ENCODE results near the gene CDKAL1. TPM values are rescaled to one million over a fixed set of nuclear protein-coding genes. Genes with fewer than 3 reads are reported as not detected.

CDKAL1 gene
- total RNA-seq, 2 donors from 2014 or later = 23.5 to 26.4 TPM

DNA sequence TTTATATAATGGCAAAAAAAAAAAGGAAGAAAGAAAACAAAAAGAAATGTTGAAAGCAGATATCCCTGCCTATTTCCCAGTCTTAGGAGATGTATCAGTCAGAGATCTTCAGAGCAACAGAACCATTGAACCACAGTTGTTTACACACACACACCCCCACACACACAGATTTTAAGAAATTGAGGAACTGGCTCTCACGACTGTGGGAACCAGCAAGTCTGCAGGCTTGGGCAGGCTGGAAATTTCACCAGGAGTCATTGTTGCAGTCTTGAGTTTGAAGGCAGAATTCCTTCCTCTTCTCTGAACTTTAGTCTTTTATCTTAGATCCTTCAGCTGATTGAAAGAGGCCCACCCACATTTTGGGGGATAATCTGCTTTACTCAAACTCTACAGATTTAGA lies 380.9 kb downstream of the CDKAL1 start:
- peaks cover 19% of the 10 kb centered on the region for H3K9me3 ChIP-seq (ENCODE audit: control insufficient read depth, low read length)
- Mint-ChIP-seq H3K27me3 (ENCODE audit: insufficient read depth) (no peaks in the 10 kb centered on the region), H3K36me3 (ENCODE audit: low read depth) (peaks cover 20% of the 10 kb centered on the region), H3K4me1 (peaks cover 9% of the 10 kb centered on the region), H3K4me3 (no peak overlapping the region), H3K9me3 (peaks cover 30% of the 10 kb centered on the region), H3K27ac (no peak overlapping the region)
- H3K4me1 ChIP-seq (ENCODE audit: control insufficient read depth, insufficient read depth, low read length) = peaks cover 2% of the 10 kb centered on the region
- H3K27ac ChIP-seq (ENCODE audit: low read depth, low read length) = no peak overlapping the region
- H3K9ac ChIP-seq (ENCODE audit: extremely low read depth, low read length, poor library complexity, severe bottlenecking) = no peak overlapping the region
- TF ChIP-seq, protein P1, sequence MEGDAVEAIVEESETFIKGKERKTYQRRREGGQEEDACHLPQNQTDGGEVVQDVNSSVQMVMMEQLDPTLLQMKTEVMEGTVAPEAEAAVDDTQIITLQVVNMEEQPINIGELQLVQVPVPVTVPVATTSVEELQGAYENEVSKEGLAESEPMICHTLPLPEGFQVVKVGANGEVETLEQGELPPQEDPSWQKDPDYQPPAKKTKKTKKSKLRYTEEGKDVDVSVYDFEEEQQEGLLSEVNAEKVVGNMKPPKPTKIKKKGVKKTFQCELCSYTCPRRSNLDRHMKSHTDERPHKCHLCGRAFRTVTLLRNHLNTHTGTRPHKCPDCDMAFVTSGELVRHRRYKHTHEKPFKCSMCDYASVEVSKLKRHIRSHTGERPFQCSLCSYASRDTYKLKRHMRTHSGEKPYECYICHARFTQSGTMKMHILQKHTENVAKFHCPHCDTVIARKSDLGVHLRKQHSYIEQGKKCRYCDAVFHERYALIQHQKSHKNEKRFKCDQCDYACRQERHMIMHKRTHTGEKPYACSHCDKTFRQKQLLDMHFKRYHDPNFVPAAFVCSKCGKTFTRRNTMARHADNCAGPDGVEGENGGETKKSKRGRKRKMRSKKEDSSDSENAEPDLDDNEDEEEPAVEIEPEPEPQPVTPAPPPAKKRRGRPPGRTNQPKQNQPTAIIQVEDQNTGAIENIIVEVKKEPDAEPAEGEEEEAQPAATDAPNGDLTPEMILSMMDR (conservative IDR thresholded peaks at IDR 0.05) = no peak
- no peaks in the 10 kb centered on the region for H3K27me3 ChIP-seq (ENCODE audit: control insufficient read depth, insufficient read depth, low read length, poor library complexity, severe bottlenecking)
- WGBS, 2 experiments (ENCODE audit: insufficient coverage in 1 of 2, insufficient read length in 1 of 2) = 95 to 100% methylated on average over 1 of the region's 1 CpG
- H3K36me3 ChIP-seq (ENCODE audit: control insufficient read depth, insufficient read depth, low read length) = no peaks in the 10 kb centered on the region
- peak overlapping the region; percentile 4 for H3K4me3 ChIP-seq (ENCODE audit: low read length)
- no peak for DNase-seq

DNA sequence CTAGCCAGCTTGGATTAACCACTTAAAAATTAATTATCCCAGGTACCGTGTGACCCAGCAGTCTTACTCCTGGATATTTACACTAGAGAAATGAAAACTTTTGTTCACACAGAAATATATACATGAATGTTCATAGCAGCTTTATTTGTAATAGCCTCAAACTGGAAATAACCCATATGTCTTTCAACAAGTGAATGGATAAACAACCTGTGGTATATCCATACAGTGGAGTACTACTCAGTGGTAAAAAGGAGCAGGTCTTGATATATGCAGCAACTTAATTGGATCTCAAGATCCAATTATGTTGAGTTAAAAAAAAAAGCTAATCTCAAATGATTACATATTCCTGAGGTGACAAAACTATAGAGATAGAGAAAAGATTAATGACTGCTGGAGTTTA lies 381.4 kb downstream of the CDKAL1 start:
- Histone ChIP-seq H3K27me3 (ENCODE audit: control insufficient read depth, insufficient read depth, low read length, poor library complexity, severe bottlenecking) (no peaks in the 10 kb centered on the region), H3K9ac (ENCODE audit: extremely low read depth, low read length, poor library complexity, severe bottlenecking) (no peak overlapping the region), H3K9me3 (ENCODE audit: control insufficient read depth, low read length) (peaks cover 19% of the 10 kb centered on the region), H3K4me1 (ENCODE audit: control insufficient read depth, insufficient read depth, low read length) (peaks cover 2% of the 10 kb centered on the region), H3K4me3 (ENCODE audit: low read length) (peak overlapping the region; percentile 4), H3K36me3 (ENCODE audit: control insufficient read depth, insufficient read depth, low read length) (no peaks in the 10 kb centered on the region), H3K27ac (ENCODE audit: low read depth, low read length) (no peak overlapping the region)
- H3K27me3 Mint-ChIP-seq (ENCODE audit: insufficient read depth) = no peaks in the 10 kb centered on the region
- no peak for DNase-seq
- TF ChIP-seq, protein P1 (conservative IDR thresholded peaks at IDR 0.05) = no peak
- H3K27ac Mint-ChIP-seq = no peak overlapping the region
- H3K4me3 Mint-ChIP-seq = no peak overlapping the region
- peaks cover 30% of the 10 kb centered on the region for H3K9me3 Mint-ChIP-seq
- H3K36me3 Mint-ChIP-seq (ENCODE audit: low read depth) = peaks cover 20% of the 10 kb centered on the region
- peaks cover 9% of the 10 kb centered on the region for H3K4me1 Mint-ChIP-seq
- 100% methylated on average over 1 of the region's 1 CpG; no CpG with 5 or more reads in 1 of the 2 experiments for WGBS, 2 experiments (ENCODE audit: insufficient coverage in 1 of 2, insufficient read length in 1 of 2)

- Mint-ChIP-seq H3K27ac (no peak overlapping the region), H3K36me3 (ENCODE audit: low read depth) (peaks cover 20% of the 10 kb centered on the region), H3K4me3 (no peak overlapping the region), H3K4me1 (peaks cover 9% of the 10 kb centered on the region), H3K27me3 (ENCODE audit: insufficient read depth) (no peaks in the 10 kb centered on the region), H3K9me3 (peaks cover 30% of the 10 kb centered on the region)
- no peaks in the 10 kb centered on the region for H3K27me3 ChIP-seq (ENCODE audit: control insufficient read depth, insufficient read depth, low read length, poor library complexity, severe bottlenecking)
- 91 to 100% methylated on average over 2 of the region's 3 CpGs for WGBS, 2 experiments (ENCODE audit: insufficient coverage in 1 of 2, insufficient read length in 1 of 2)
- H3K27ac ChIP-seq (ENCODE audit: low read depth, low read length) = no peak overlapping the region
- no peak overlapping the region for H3K9ac ChIP-seq (ENCODE audit: extremely low read depth, low read length, poor library complexity, severe bottlenecking)
- H3K36me3 ChIP-seq (ENCODE audit: control insufficient read depth, insufficient read depth, low read length) = no peaks in the 10 kb centered on the region
- TF ChIP-seq, protein P1 (conservative IDR thresholded peaks at IDR 0.05) = no peak
- H3K4me1 ChIP-seq (ENCODE audit: control insufficient read depth, insufficient read depth, low read length) = peaks cover 2% of the 10 kb centered on the region
- peak overlapping the region; percentile 4 for H3K4me3 ChIP-seq (ENCODE audit: low read length)
- H3K9me3 ChIP-seq (ENCODE audit: control insufficient read depth, low read length) = peaks cover 19% of the 10 kb centered on the region
- no peak for DNase-seq
Measured at GRCh38 chr6:20916086-20916485, 381.8 kb downstream of the CDKAL1 start.

Measured in endodermal cell (in vitro differentiated cells).